Activated naive CD4-positive, alpha-beta T cell treated with anti-CD3 and anti-CD28 coated beads, Interleukin-2, amount 10 ng/mL, durations not matched to agents 7 days and 5 days (primary cell): ENCODE results near the gene DUS1L.

Source experiments
- CTCF ChIA-PET: fragments of 350-600 bp; sonication (Branson Sonifier 250); formaldehyde crosslinking; loops from one replicate; lab custom pipeline; 2021; ENCODE audit warnings: antibody characterized with exemption; lab: Charles Lee
- DNase-seq: peaks from one replicate; pipeline ENCODE4 v3.0.0-alpha.2; 2020
- H3K27ac Mint-ChIP-seq: one replicate; pipeline ENCODE4 v1.8.0; 2021; ENCODE audit warnings: mild to moderate bottlenecking, moderate library complexity, mixed read lengths
- H3K27me3 Mint-ChIP-seq: one replicate; pipeline ENCODE4 v1.8.0; 2021; ENCODE audit warnings: mild to moderate bottlenecking, mixed read lengths
- H3K36me3 Mint-ChIP-seq: one replicate; pipeline ENCODE4 v1.8.0; 2021; ENCODE audit warnings: mixed read lengths
- H3K4me1 Mint-ChIP-seq: one replicate; pipeline ENCODE4 v1.8.0; 2021; ENCODE audit warnings: mixed read lengths
- H3K4me3 Mint-ChIP-seq: one replicate; pipeline ENCODE4 v1.8.0; 2021; ENCODE audit warnings: mild to moderate bottlenecking, moderate library complexity, mixed read lengths
- H3K9me3 Mint-ChIP-seq: one replicate; pipeline ENCODE4 v1.8.0; 2021; ENCODE audit warnings: mixed read lengths

Gene DUS1L

GRCh38 chr17:82022310-82022980 is 43.2 kb downstream of the DUS1L start, which contains the start of gene CENPX:
CENPX (minus strand) TSS chr17:82022878; CDS start chr17:82022861, 17 bp downstream.
- Mint-ChIP-seq H3K9me3 (no peaks in the 10 kb centered on the region), H3K4me1 (peaks cover 46% of the 10 kb centered on the region), H3K36me3 (peaks cover 13% of the 10 kb centered on the region), H3K27ac (peak within 1 kb of the TSS; percentile 81), H3K27me3 (no peaks in the 10 kb centered on the region), H3K4me3 (peak within 1 kb of the TSS; percentile 83)
- no peak for DNase-seq
- CTCF ChIA-PET, result interaction anchor here (0.9 to 6.0 kb wide), 9 partner anchors 8 to 243 kb away, joined by 3 to 103 read pairs (median 4); partner anchors contain the start of genes DCXR and NOTUM

- DNase-seq, result no peak
- Mint-ChIP-seq H3K27me3 (no peaks in the 10 kb centered on the region), H3K27ac (peak overlapping the region; percentile 81), H3K9me3 (no peaks in the 10 kb centered on the region), H3K4me1 (peaks cover 41% of the 10 kb centered on the region), H3K36me3 (peaks cover 10% of the 10 kb centered on the region), H3K4me3 (peak overlapping the region; percentile 81)
- CTCF ChIA-PET, result interaction anchor here (0.9 to 6.0 kb wide), 9 partner anchors 8 to 287 kb away, joined by 3 to 103 read pairs (median 4); partner anchors contain the start of gene NOTUM
These were observed 43.7 kb downstream of the DUS1L start for GRCh38 chr17:82021900-82022309.

- H3K4me1 Mint-ChIP-seq, result peaks cover 39% of the 10 kb centered on the region
- peak overlapping the region; percentile 81 for H3K4me3 Mint-ChIP-seq
- peak; percentile 81 for DNase-seq
- CTCF ChIA-PET, result interaction anchor here (0.6 to 6.0 kb wide), 14 partner anchors 9 to 329 kb away, joined by 3 to 103 read pairs (median 4); partner anchors contain the start of gene NOTUM
- H3K27me3 Mint-ChIP-seq, result no peaks in the 10 kb centered on the region
- peaks cover 10% of the 10 kb centered on the region for H3K36me3 Mint-ChIP-seq
- H3K27ac Mint-ChIP-seq, result peak overlapping the region; percentile 81
- H3K9me3 Mint-ChIP-seq, result no peaks in the 10 kb centered on the region
These were observed 44.3 kb downstream of the DUS1L start for GRCh38 chr17:82021107-82021899.

DNA sequence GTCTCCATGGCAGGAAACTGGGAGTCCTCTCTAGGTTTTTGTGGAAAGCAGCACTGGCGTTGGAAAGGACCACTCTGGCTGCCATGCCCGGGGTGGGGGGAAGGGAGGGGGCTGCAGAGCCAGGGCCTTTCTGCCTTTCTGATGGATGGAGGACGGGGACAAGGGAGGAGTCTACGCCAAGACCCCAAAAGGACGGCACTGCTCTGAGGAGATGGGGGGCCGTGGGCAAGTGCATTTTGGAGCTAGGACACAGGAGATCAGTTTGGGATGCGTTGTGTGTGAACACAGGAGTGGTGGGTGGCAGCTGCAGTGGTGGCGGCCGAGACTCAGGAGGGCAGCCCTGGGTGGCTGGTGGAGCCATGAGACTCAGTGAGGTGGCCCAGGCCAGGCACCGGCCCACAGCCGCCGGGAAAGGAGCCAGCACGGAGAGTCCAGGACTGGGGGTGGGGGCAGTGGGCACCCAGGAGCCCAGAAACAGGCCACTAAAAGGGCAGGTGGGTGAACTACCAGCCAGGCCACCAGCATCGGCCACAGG is 45.0 kb downstream of the DUS1L start:
- peaks cover 10% of the 10 kb centered on the region for H3K36me3 Mint-ChIP-seq
- H3K27ac Mint-ChIP-seq, result peak overlapping the region; percentile 64
- CTCF ChIA-PET, result interaction anchor here (0.9 to 6.0 kb wide), 15 partner anchors 9 to 330 kb away, joined by 3 to 103 read pairs (median 4); partner anchors contain the start of gene NOTUM
- no peak for DNase-seq
- H3K4me3 Mint-ChIP-seq, result peak overlapping the region; percentile 28
- H3K4me1 Mint-ChIP-seq, result peaks cover 35% of the 10 kb centered on the region
- no peaks in the 10 kb centered on the region for H3K27me3 Mint-ChIP-seq
- H3K9me3 Mint-ChIP-seq, result no peaks in the 10 kb centered on the region

DNA sequence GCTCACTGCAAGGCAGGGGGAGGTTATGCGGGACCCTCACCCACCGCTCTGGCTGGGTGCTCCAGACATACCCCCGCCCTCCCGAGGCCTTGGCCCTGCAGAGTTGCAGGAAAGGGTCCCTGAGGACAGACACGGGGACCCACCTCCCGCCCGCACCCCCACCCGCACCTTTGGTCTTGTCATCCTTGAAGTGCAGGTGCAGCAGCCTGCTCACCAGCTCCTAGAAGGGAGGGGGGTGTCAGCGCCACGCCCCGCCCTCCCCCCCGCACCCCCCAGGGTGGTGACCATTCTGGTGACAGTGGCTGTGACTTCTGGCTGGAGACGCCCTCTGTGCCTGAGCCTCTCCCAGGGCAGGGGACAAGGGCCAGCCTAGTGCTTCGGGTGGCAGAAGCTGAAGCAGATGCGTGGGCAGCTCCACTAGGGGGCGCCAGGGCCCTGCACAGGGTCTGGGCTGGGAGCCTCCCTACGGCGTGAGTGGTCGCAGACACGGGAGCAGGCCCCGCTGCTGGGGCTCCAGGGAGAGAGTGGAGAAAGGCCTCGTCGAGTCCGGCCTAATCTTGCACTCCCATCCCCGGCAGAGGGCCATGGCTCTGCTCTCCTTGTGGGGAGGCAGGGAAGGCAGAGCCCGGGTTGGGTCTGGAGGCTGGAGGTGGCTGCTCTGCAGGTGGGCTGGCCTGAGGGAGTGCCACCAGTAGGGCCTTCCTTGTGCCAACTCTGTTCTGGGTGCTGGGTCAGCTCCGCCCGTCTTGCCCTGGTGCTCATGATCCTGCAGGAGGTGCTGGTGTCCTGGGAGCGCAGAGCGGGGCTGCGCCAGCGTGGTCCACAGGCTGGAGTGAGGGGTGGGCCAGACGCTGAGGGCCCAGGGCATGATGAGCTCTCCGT is 45.7 kb downstream of the DUS1L start:
- CTCF ChIA-PET, result interaction anchor here (0.8 to 6.0 kb wide), 14 partner anchors 10 to 331 kb away, joined by 3 to 103 read pairs (median 4); partner anchors contain the start of gene NOTUM
- H3K4me1 Mint-ChIP-seq, result peaks cover 31% of the 10 kb centered on the region
- DNase-seq, result peak; percentile 76
- H3K27ac Mint-ChIP-seq, result no peak overlapping the region
- H3K27me3 Mint-ChIP-seq, result no peaks in the 10 kb centered on the region
- H3K4me3 Mint-ChIP-seq, result peak overlapping the region; percentile 28
- H3K36me3 Mint-ChIP-seq, result peaks cover 8% of the 10 kb centered on the region
- no peaks in the 10 kb centered on the region for H3K9me3 Mint-ChIP-seq

GRCh38 chr17:82018989-82019689 is 46.5 kb downstream of the DUS1L start:
- no peak for DNase-seq
- peaks cover 8% of the 10 kb centered on the region for H3K36me3 Mint-ChIP-seq
- H3K27ac Mint-ChIP-seq, result no peak overlapping the region
- CTCF ChIA-PET, result interaction anchor here (0.6 to 6.0 kb wide), 13 partner anchors 11 to 498 kb away, joined by 3 to 103 read pairs (median 3); partner anchors contain the start of gene NOTUM
- peaks cover 28% of the 10 kb centered on the region for H3K4me1 Mint-ChIP-seq
- H3K9me3 Mint-ChIP-seq, result no peaks in the 10 kb centered on the region
- H3K4me3 Mint-ChIP-seq, result no peak overlapping the region
- no peaks in the 10 kb centered on the region for H3K27me3 Mint-ChIP-seq

- CTCF ChIA-PET, result interaction anchor here (0.6 to 6.0 kb wide), 5 partner anchors 9 to 497 kb away, joined by 3 to 103 read pairs (median 3); partner anchors contain the start of gene NOTUM
- H3K27ac Mint-ChIP-seq, result no peak overlapping the region
- no peaks in the 10 kb centered on the region for H3K9me3 Mint-ChIP-seq
- peaks cover 8% of the 10 kb centered on the region for H3K36me3 Mint-ChIP-seq
- no peaks in the 10 kb centered on the region for H3K27me3 Mint-ChIP-seq
- H3K4me3 Mint-ChIP-seq, result no peak overlapping the region
- peaks cover 23% of the 10 kb centered on the region for H3K4me1 Mint-ChIP-seq
- no peak for DNase-seq
These were observed 47.2 kb downstream of the DUS1L start for GRCh38 chr17:82018152-82018988.

- Mint-ChIP-seq H3K9me3 (no peaks in the 10 kb centered on the region), H3K4me1 (peaks cover 23% of the 10 kb centered on the region), H3K27ac (no peak overlapping the region), H3K27me3 (no peaks in the 10 kb centered on the region), H3K4me3 (no peak overlapping the region), H3K36me3 (peaks cover 8% of the 10 kb centered on the region)
- CTCF ChIA-PET, result interaction anchor here (1.5 kb wide), 1 partner anchor 58 kb away, joined by 3 read pairs; no protein-coding TSS in a partner anchor
- DNase-seq, result no peak
These were observed 47.9 kb downstream of the DUS1L start for GRCh38 chr17:82017612-82018151.

GRCh38 chr17:82016875-82017459 is 48.6 kb downstream of the DUS1L start:
- no peak overlapping the region for H3K27ac Mint-ChIP-seq
- CTCF ChIA-PET, result interaction anchor here (0.9 to 1.5 kb wide), 2 partner anchors 56 to 58 kb away, joined by 3 read pairs; no protein-coding TSS in a partner anchor

DNA sequence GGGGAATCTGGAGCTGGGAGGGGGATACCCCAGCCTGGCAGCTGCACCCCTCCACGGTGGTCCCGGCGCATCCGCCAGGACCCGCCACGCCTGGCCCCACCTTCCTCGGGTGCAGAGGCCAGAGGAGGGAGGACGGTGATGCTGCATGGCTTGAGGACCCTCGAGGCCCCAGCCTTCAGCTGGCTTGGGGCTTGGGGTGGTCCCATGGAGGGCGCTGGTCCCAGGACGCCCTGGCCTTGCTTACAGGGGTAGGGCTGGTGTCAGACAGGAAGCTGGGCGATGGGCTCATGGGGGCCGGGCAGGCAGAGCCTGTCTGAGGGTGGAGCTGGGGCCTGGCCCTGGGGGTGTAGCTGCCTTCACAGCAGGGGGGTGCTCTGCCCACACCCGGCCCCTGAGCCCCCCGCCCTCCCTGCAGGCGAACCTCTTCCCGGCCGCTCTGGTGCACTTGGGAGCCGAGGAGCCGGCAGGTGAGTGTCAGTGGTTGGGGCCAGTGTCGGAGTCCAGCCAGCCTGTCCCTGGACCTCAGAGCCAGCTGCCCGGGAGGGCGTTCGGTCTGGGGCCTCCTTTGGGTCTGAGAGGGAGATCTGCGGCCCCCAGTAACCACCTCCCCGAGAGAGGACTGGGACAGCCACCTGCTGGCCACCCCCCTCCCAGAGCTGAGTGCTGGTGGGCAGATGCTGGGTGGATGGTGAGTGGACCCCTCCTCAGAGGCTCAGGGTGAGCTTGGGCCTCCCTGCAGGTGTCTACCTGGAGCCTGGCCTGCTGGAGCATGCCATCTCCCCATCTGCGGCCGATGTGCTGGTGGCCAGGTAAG is 49.3 kb downstream of the DUS1L start:
- Mint-ChIP-seq H3K36me3 (peaks cover 8% of the 10 kb centered on the region), H3K9me3 (no peaks in the 10 kb centered on the region), H3K27me3 (no peaks in the 10 kb centered on the region), H3K4me1 (peaks cover 13% of the 10 kb centered on the region), H3K4me3 (no peak overlapping the region), H3K27ac (no peak overlapping the region)
- no peak for DNase-seq
- CTCF ChIA-PET, result interaction anchor here (0.9 to 1.5 kb wide), 2 partner anchors 56 to 57 kb away, joined by 3 read pairs; no protein-coding TSS in a partner anchor

More at GRCh38 chr17:82016875-82017459, 48.6 kb downstream of the DUS1L start:
- DNase-seq, result no peak
- Mint-ChIP-seq H3K4me1 (peaks cover 20% of the 10 kb centered on the region), H3K9me3 (no peaks in the 10 kb centered on the region), H3K4me3 (no peak overlapping the region), H3K27me3 (no peaks in the 10 kb centered on the region), H3K36me3 (peaks cover 8% of the 10 kb centered on the region)
